GM23248 (cell line): ENCODE results near the gene ALK. TPM values are rescaled to one million over a fixed set of nuclear protein-coding genes. Genes with fewer than 3 reads are reported as not detected.

Experiments
- DNase-seq: peaks from one replicate; pipeline ENCODE4 v3.0.0-alpha.2; 2015
- H2AFZ ChIP-seq: fragments of 200-600 bp; sonication (generic); 2 replicates; pipeline ENCODE4 v1.6.1; 2016; ENCODE audit warnings: antibody characterized with exemption
- H3F3A ChIP-seq: fragments of 200-600 bp; sonication (generic); 2 replicates; pipeline ENCODE4 v1.6.1; 2016; ENCODE audit warnings: mild to moderate bottlenecking, antibody characterized with exemption, mixed run types; ENCODE audit not compliant: insufficient read depth
- H3K27ac ChIP-seq: fragments of 200-600 bp; sonication (generic); 2 replicates; pipeline ENCODE4 v1.5.1; 2016; ENCODE audit warnings: mild to moderate bottlenecking
- H3K27me3 ChIP-seq: fragments of 200-600 bp; sonication (generic); replicated peaks from 2 replicates; pipeline ENCODE4 v1.6.1; 2016; ENCODE audit warnings: mild to moderate bottlenecking; ENCODE audit not compliant: insufficient read depth
- H3K36me3 ChIP-seq: fragments of 200-600 bp; sonication (generic); 2 replicates; pipeline ENCODE4 v1.6.1; 2016; ENCODE audit warnings: low read depth, mild to moderate bottlenecking
- H3K4me1 ChIP-seq: fragments of 200-600 bp; sonication (generic); 2 replicates; pipeline ENCODE4 v1.6.1; 2016; ENCODE audit warnings: mild to moderate bottlenecking; ENCODE audit not compliant: insufficient read depth
- H3K4me2 ChIP-seq: fragments of 200-600 bp; sonication (generic); one replicate; pipeline ENCODE4 v1.6.1; 2016; ENCODE audit warnings: mild to moderate bottlenecking; ENCODE audit not compliant: unreplicated experiment
- H3K4me3 ChIP-seq: fragments of 200-600 bp; sonication (generic); 2 replicates; pipeline ENCODE4 v1.5.1; 2016; ENCODE audit warnings: mild to moderate bottlenecking
- H3K79me2 ChIP-seq: fragments of 200-600 bp; sonication (generic); 2 replicates; pipeline ENCODE4 v1.6.1; 2016; ENCODE audit warnings: mild to moderate bottlenecking; ENCODE audit not compliant: insufficient read depth
- H3K9ac ChIP-seq: fragments of 200-600 bp; sonication (generic); 2 replicates; pipeline ENCODE4 v1.6.1; 2016; ENCODE audit warnings: mild to moderate bottlenecking
- H3K9me2 ChIP-seq: fragments of 200-600 bp; sonication (generic); 2 replicates; pipeline ENCODE4 v1.6.1; 2016; ENCODE audit warnings: mixed run types, mild to moderate bottlenecking, moderate library complexity; ENCODE audit not compliant: insufficient read depth
- H3K9me3 ChIP-seq: fragments of 200-600 bp; sonication (generic); one replicate; pipeline ENCODE4 v1.6.1; 2017; ENCODE audit warnings: low read depth
- H4K20me1 ChIP-seq: fragments of 200-600 bp; sonication (generic); 2 replicates; pipeline ENCODE4 v1.6.0; 2016; ENCODE audit not compliant: insufficient read depth
- EZH2 ChIP-seq: fragments of 200-600 bp; sonication (generic); IDR thresholded peaks from 2 replicates; pipeline ENCODE4 v1.6.1; 2018; ENCODE audit warnings: antibody characterized with exemption, mild to moderate bottlenecking; ENCODE audit not compliant: insufficient read depth, poor library complexity, severe bottlenecking
- EZH2phosphoT487 ChIP-seq: fragments of 200-600 bp; sonication (generic); IDR thresholded peaks from 2 replicates; pipeline ENCODE4 v1.6.1; 2018; ENCODE audit warnings: antibody characterized with exemption, moderate library complexity, mild to moderate bottlenecking, low read depth; ENCODE audit not compliant: insufficient read depth
- WGBS, 2 experiments: methylation state at CpG; one replicate each; pipeline ENCODE4 v1.1.6; 2015 to 2017; ENCODE audit warnings: low lambda C conversion rate in 2 of 2, low coverage in 1 of 2; ENCODE audit errors: missing lambda C conversion rate in 2 of 2; 5-methylcytosine and 5-hydroxymethylcytosine counted together
- in situ Hi-C: fragments of 300-500 bp; cut with MboI; formaldehyde crosslinking; loops from 2 replicates; pipeline ENCODE4 v1.15.0; 2020
- polyA plus RNA-seq: library from polyadenylated mRNA; unstranded; fragments of >200 nt; fragmentation: Nextera tagmentation; extraction: Ambion mirVana; gene quantifications from 2 replicates; pipeline ENCODE4 v1.2.1, GENCODE V29; 2016
- total RNA-seq: library from RNA; depleted of rRNA; stranded (reverse); fragments of >200 nt; shearing (Covaris generic); gene quantifications from 2 replicates; pipeline ENCODE4 v1.2.3, GENCODE V29; 2014

The ALK gene
- total and polyA plus RNA-seq, 2 experiments from 2014 or later = under 0.01 to 0.05 TPM

- H3K27ac ChIP-seq = no peak overlapping the region
- TF ChIP-seq EZH2 (no peak), EZH2phosphoT487 (no peak)
- peak; percentile 48 for DNase-seq
- H4K20me1 ChIP-seq = no peaks in the 10 kb centered on the region
- peak overlapping the region; percentile 24 for H3K4me2 ChIP-seq
- in situ Hi-C loops = no loop called here
- H3K9me2 ChIP-seq = no peaks in the 10 kb centered on the region
- no peak overlapping the region for H3K4me3 ChIP-seq
- no peaks in the 10 kb centered on the region for H3K9me3 ChIP-seq
- no peaks in the 10 kb centered on the region for H3K36me3 ChIP-seq
- no peaks in the 10 kb centered on the region for H3K79me2 ChIP-seq
- 2 to 4% methylated on average over 4 of the region's 4 CpGs for WGBS, 2 experiments
- no peak overlapping the region for H2AFZ ChIP-seq
- H3K4me1 ChIP-seq = 0 out of 2 replicates have a peak, but pooled peaks cover 9% of the 10 kb centered on the region
- no peak overlapping the region for H3K9ac ChIP-seq
- peaks cover 9% of the 10 kb centered on the region; the same call in 1 of the 2 replicates for H3F3A ChIP-seq
- no peaks in the 10 kb centered on the region; the same call in 1 of the 2 replicates for H3K27me3 ChIP-seq
Measured at GRCh38 chr2:29502460-29502911, 418.9 kb downstream of the ALK start.

- Histone ChIP-seq H3K4me1 (0 out of 2 replicates have a peak, but pooled peaks cover 5% of the 10 kb centered on the region), H3K27me3 (no peaks in the 10 kb centered on the region; the same call in 1 of the 2 replicates), H3K9ac (no peak overlapping the region), H2AFZ (no peak overlapping the region), H3K36me3 (no peaks in the 10 kb centered on the region), H3K9me3 (no peaks in the 10 kb centered on the region), H4K20me1 (no peaks in the 10 kb centered on the region), H3F3A (0 out of 2 replicates have a peak, but pooled peaks cover 4% of the 10 kb centered on the region), H3K27ac (no peak overlapping the region), H3K79me2 (no peaks in the 10 kb centered on the region), H3K4me2 (no peak overlapping the region), H3K4me3 (no peak overlapping the region), H3K9me2 (no peaks in the 10 kb centered on the region)
- in situ Hi-C loops = no loop called here
- 68 to 80% methylated on average over 3 of the region's 3 CpGs for WGBS, 2 experiments
- no peak for DNase-seq
- TF ChIP-seq EZH2 (no peak), EZH2phosphoT487 (no peak)
Measured at GRCh38 chr2:29497375-29497774, 424.0 kb downstream of the ALK start.

GRCh38 chr2:29496198-29496597 lies 425.2 kb downstream of the ALK start:
- 34 to 46% methylated on average over 1 of the region's 1 CpG for WGBS, 2 experiments
- H2AFZ ChIP-seq = no peak overlapping the region

GRCh38 chr2:29495536-29496060 lies 425.8 kb downstream of the ALK start:
- Histone ChIP-seq H3K9ac (no peak overlapping the region), H3K9me2 (no peaks in the 10 kb centered on the region), H3K27me3 (no peaks in the 10 kb centered on the region; the same call in 1 of the 2 replicates), H3F3A (no peaks in the 10 kb centered on the region), H2AFZ (no peak overlapping the region), H4K20me1 (no peaks in the 10 kb centered on the region), H3K4me1 (no peaks in the 10 kb centered on the region), H3K9me3 (no peaks in the 10 kb centered on the region), H3K4me3 (no peak overlapping the region), H3K79me2 (no peaks in the 10 kb centered on the region), H3K36me3 (no peaks in the 10 kb centered on the region), H3K27ac (no peak overlapping the region), H3K4me2 (no peak overlapping the region)
- TF ChIP-seq EZH2 = no peak
- TF ChIP-seq EZH2phosphoT487 = no peak
- in situ Hi-C loops = no loop called here
- DNase-seq = peak; percentile 38
- 40 to 48% methylated on average over 4 of the region's 4 CpGs for WGBS, 2 experiments

More at GRCh38 chr2:29496198-29496597, 425.2 kb downstream of the ALK start:
- Histone ChIP-seq H4K20me1 (no peaks in the 10 kb centered on the region), H3K27me3 (no peaks in the 10 kb centered on the region; the same call in 1 of the 2 replicates), H3K9me3 (no peaks in the 10 kb centered on the region), H3K36me3 (no peaks in the 10 kb centered on the region), H3K4me1 (no peaks in the 10 kb centered on the region), H3K4me3 (no peak overlapping the region), H3K9me2 (no peaks in the 10 kb centered on the region), H3K9ac (no peak overlapping the region), H3F3A (no peaks in the 10 kb centered on the region), H3K4me2 (no peak overlapping the region), H3K27ac (no peak overlapping the region), H3K79me2 (no peaks in the 10 kb centered on the region)
- in situ Hi-C loops = no loop called here
- TF ChIP-seq EZH2phosphoT487 = no peak
- TF ChIP-seq EZH2 = no peak
- no peak for DNase-seq
